OCI-LY1 (cell line): ENCODE measurements around the gene ZFC3H1.

Source experiments
- EZH2 ChIP-seq: fragments of 200-600 bp; sonication (generic), shearing (Covaris generic); IDR thresholded peaks from 2 replicates; pipeline ENCODE4 v1.8.0; 2017; ENCODE audit warnings: borderline replicate concordance, mixed run types, mild to moderate bottlenecking, antibody characterized with exemption, low read length, moderate library complexity, mixed read lengths
- TF ChIP-seq, protein P1 (sequence below): fragments of 200-600 bp; sonication (generic), shearing (Covaris generic); IDR thresholded peaks from 2 replicates; pipeline ENCODE4 v1.5.1; 2017; ENCODE audit warnings: mild to moderate bottlenecking, antibody characterized with exemption, low read length, moderate library complexity, mixed read lengths

DNA sequence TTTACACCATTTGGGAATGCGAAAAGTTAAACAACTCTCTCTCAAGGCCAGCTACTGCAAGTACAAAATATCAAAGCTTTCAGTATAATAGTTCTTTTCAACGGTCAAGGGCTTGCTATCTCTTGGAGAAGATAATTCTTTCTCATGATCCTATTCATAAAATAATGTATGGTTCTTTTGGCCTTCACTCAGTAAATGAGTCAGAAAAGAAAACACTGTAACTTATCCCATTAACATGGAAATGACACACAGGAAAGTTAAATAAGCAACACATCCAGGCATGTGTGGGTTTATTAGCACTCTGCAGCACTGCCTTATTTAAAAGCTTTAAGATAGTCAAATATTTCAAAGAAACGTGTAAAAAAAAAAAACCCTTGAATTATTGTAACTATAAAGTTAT, 36.9 kb downstream of the ZFC3H1 start:
- TF ChIP-seq, protein P1, sequence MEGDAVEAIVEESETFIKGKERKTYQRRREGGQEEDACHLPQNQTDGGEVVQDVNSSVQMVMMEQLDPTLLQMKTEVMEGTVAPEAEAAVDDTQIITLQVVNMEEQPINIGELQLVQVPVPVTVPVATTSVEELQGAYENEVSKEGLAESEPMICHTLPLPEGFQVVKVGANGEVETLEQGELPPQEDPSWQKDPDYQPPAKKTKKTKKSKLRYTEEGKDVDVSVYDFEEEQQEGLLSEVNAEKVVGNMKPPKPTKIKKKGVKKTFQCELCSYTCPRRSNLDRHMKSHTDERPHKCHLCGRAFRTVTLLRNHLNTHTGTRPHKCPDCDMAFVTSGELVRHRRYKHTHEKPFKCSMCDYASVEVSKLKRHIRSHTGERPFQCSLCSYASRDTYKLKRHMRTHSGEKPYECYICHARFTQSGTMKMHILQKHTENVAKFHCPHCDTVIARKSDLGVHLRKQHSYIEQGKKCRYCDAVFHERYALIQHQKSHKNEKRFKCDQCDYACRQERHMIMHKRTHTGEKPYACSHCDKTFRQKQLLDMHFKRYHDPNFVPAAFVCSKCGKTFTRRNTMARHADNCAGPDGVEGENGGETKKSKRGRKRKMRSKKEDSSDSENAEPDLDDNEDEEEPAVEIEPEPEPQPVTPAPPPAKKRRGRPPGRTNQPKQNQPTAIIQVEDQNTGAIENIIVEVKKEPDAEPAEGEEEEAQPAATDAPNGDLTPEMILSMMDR, result no peak
- no peak for TF ChIP-seq EZH2
